ENCODE results near the gene USP17L13.
"Not testable (repeated sequence)": the region's sequence is repeated elsewhere in the genome, so short reads cannot be mapped to it uniquely, and the experiment has no call there.

The USP17L13 gene

DNA sequence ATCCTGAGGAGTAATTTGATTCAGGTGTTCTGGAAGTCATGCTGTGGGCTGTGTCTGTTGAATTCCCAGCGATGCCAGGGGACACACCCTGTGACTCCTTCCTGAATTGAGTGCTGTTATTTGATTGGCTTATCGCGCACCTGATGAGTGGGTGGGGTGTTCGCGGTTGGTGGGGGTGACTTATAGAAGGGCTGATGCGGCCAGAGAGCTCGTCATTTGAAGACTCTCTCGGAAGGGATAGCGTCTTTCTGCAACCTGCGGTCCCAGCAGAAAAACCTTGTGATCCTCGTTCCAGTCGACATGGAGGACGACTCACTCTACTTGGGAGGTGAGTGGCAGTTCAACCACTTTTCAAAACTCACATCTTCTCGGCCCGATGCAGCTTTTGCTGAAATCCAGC, 33.1 kb downstream of the USP17L13 start, which contains the start of gene USP17L20:
Gene USP17L20 (plus strand): TSS at position 301 of the 400 bp plus-strand sequence. CDS start 0 bp downstream, at position 301.
- not testable (repeated sequence) for H3K27me3 ChIP-seq (ENCODE audit: control insufficient read depth in 1 of 2, insufficient read depth in 2 of 2, low read length in 2 of 2); H3K4me3 ChIP-seq (ENCODE audit: low read depth in 1 of 2, low read length in 2 of 2); H3K9me3 ChIP-seq (ENCODE audit: low read length); H3K4me1 ChIP-seq (ENCODE audit: insufficient read depth, low read length); H3K36me3 ChIP-seq (ENCODE audit: insufficient read depth, low read length); H3K27ac ChIP-seq (ENCODE audit: low read depth, low read length); H3K9ac ChIP-seq (ENCODE audit: low read length)

DNA sequence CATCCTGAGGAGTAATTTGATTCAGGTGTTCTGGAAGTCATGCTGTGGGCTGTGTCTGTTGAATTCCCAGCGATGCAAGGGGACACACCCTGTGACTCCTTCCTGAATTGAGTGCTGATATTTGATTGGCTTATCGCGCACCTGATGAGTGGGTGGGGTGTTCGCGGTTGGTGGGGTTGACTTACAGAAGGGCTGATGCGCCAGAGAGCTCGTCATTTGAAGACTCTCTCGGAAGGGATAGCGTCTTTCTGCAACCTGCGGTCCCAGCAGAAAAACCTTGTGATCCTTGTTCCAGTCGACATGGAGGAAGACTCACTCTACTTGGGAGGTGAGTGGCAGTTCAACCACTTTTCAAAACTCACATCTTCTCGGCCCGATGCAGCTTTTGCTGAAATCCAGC, 37.9 kb downstream of the USP17L13 start, which contains the start of gene USP17L21:
Gene USP17L21 (plus strand): TSS at position 301 of the 400 bp plus-strand sequence. CDS start 0 bp downstream, at position 301.
- H3K36me3 ChIP-seq (ENCODE audit: insufficient read depth, low read length); H3K9me3 ChIP-seq (ENCODE audit: low read length); H3K4me1 ChIP-seq (ENCODE audit: insufficient read depth, low read length); H3K9ac ChIP-seq (ENCODE audit: low read length); H3K27ac ChIP-seq (ENCODE audit: low read depth, low read length); H3K4me3 ChIP-seq (ENCODE audit: low read depth in 1 of 2, low read length in 2 of 2); H3K27me3 ChIP-seq (ENCODE audit: control insufficient read depth in 1 of 2, insufficient read depth in 2 of 2, low read length in 2 of 2): not testable (repeated sequence)

- not testable (repeated sequence) for H3K9ac ChIP-seq (ENCODE audit: low read length); H3K9me3 ChIP-seq (ENCODE audit: low read length); H3K27me3 ChIP-seq (ENCODE audit: control insufficient read depth in 1 of 2, insufficient read depth in 2 of 2, low read length in 2 of 2); H3K36me3 ChIP-seq (ENCODE audit: insufficient read depth, low read length); H3K27ac ChIP-seq (ENCODE audit: low read depth, low read length); H3K4me1 ChIP-seq (ENCODE audit: insufficient read depth, low read length); H3K4me3 ChIP-seq (ENCODE audit: low read depth in 1 of 2, low read length in 2 of 2)
Measured at GRCh38 chr4:9267319-9267718, 42.6 kb downstream of the USP17L13 start, which contains the start of gene USP17L22. Gene USP17L22, plus strand, starts transcription at chr4:9267619. Its CDS starts 0 bp downstream, at chr4:9267619.

- not testable (repeated sequence) for H3K36me3 ChIP-seq (ENCODE audit: insufficient read depth, low read length); H3K27ac ChIP-seq (ENCODE audit: low read depth, low read length); H3K4me1 ChIP-seq (ENCODE audit: insufficient read depth, low read length); H3K4me3 ChIP-seq (ENCODE audit: low read depth in 1 of 2, low read length in 2 of 2); H3K27me3 ChIP-seq (ENCODE audit: control insufficient read depth in 1 of 2, insufficient read depth in 2 of 2, low read length in 2 of 2); H3K9ac ChIP-seq (ENCODE audit: low read length); H3K9me3 ChIP-seq (ENCODE audit: low read length)
Measured at GRCh38 chr4:9271719-9272118, 47.0 kb downstream of the USP17L13 start.
